ENCODE results near the gene ALKBH5. TPM values are rescaled to one million over a fixed set of nuclear protein-coding genes. Genes with fewer than 3 reads are reported as not detected.

The ALKBH5 gene
- total and polyA plus RNA-seq, 2 of the 8 experiments (the other 6 are each of a cell fraction or from before 2014, with no cell fraction given) = 63.7 to 86.4 TPM

DNA sequence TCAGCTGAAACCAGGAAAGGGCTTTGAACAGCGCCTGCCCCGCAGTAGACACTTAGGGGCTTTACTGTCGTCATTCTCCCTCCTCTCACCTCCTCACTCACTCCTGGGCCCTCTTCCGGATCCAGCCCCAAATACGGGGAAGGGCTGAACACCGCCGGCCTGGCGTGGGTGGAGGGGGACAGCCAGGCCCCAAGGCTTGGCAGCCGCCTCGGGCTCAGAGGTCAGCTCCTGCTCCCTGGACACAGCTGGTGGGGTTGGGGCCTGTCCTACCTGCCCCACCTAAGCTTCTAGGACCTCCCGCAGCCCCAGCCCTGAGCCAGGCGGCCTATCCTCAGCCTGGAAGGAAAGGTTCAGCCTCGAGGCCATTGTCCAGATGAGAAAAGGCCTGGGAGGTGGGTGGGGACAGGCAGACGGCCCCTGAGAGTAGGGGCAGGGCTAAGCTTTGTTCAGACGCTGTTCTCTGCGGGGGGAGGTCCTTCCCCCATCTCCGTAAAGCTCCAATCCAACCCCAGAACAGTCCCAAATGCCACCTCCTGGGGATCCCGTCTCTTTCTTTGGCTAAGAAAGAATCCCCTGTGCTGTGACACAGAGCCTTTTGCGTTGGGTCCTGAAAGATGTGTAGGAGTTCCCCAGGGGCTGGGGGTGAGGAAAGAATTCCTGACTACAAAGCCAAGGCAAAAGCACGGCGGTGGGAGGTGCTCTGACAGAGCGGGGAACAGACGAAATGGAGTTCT, 40.9 kb downstream of the ALKBH5 start:
- Histone ChIP-seq H3K4ac (replicated peaks; ENCODE audit: insufficient read length, low read depth, low read length) (peak overlapping the region; percentile 98), H3K23ac (ENCODE audit: insufficient read length) (no peak overlapping the region), H2AFZ (ENCODE audit: low read length) (peak overlapping the region; percentile 73), H4K91ac (replicated peaks; ENCODE audit: insufficient read length, low read length) (peak overlapping the region; percentile 99), H3K14ac (ENCODE audit: insufficient read length) (peak overlapping the region; percentile 53), H3K4me3 (ENCODE audit: extremely low read depth in 1 of 4, insufficient read depth in 2 of 4, low read depth in 3 of 4, low read length in 4 of 4) (peak overlapping the region; percentile 65 to 82 (median 73)), H2BK120ac (replicated peaks; ENCODE audit: low read depth, low read length) (peak overlapping the region; percentile 97), H3K79me1 (ENCODE audit: low read depth, low read length) (peaks cover 33% of the 10 kb centered on the region), H2BK15ac (ENCODE audit: low read length) (peak overlapping the region; percentile 100; the same call in 1 of the 2 replicates), H3K4me2 (ENCODE audit: insufficient read depth in 1 of 2, low read depth in 2 of 2, low read length in 2 of 2) (peak overlapping the region; percentile 73 to 100), H3K36me3 (ENCODE audit: control insufficient read depth in 2 of 4, insufficient read depth in 4 of 4, low read length in 3 of 4) (no peaks in the 10 kb centered on the region), H4K8ac (ENCODE audit: extremely low read depth, insufficient read depth, low read length) (peak overlapping the region; percentile 96), H2BK12ac (ENCODE audit: low read depth, low read length) (peak overlapping the region; percentile 77), H2BK5ac (ENCODE audit: low read depth, low read length) (peak overlapping the region; percentile 96), H3K9me3 (ENCODE audit: insufficient read depth in 2 of 2, low read depth in 1 of 2, low read length in 1 of 2) (no peaks in the 10 kb centered on the region), H3K56ac (replicated peaks; ENCODE audit: insufficient read length, low read depth, low read length) (peak overlapping the region; percentile 96), H3K18ac (ENCODE audit: extremely low read depth, low read length) (peak overlapping the region; percentile 80), H3K4me1 (replicated peaks in 1 of 4; ENCODE audit: control insufficient read depth in 3 of 4, insufficient read depth in 4 of 4, low read length in 3 of 4) (peaks cover 0 to 18% (median 10%) of the 10 kb centered on the region in 4 experiments; a peak in 6 of 7 replicates), H3K27me3 (replicated peaks in 1 of 4; ENCODE audit: control insufficient read depth in 3 of 4, extremely low read depth in 1 of 4, insufficient read depth in 3 of 4, low read length in 3 of 4) (no peaks in the 10 kb centered on the region), H3K27ac (ENCODE audit: low read depth, low read length) (peak overlapping the region; percentile 97), H3K23me2 (ENCODE audit: low read depth, low read length) (peaks cover 13% of the 10 kb centered on the region), H2BK20ac (ENCODE audit: low read length) (peak overlapping the region; percentile 86; the same call in 1 of the 2 replicates), H3K79me2 (ENCODE audit: control insufficient read depth in 1 of 2, insufficient read depth in 2 of 2, low read length in 2 of 2) (peaks cover 8 to 38% of the 10 kb centered on the region in 2 experiments), H2AK5ac (ENCODE audit: low read depth, low read length) (0 out of 2 replicates have a peak overlapping the region, but pooled peaks have one; percentile 29), H4K5ac (ENCODE audit: insufficient read length, low read depth, low read length) (peak overlapping the region; percentile 99), H4K20me1 (replicated peaks in 1 of 2; ENCODE audit: control insufficient read depth in 1 of 2, insufficient read depth in 2 of 2, low read length in 2 of 2) (peaks cover 11 to 16% of the 10 kb centered on the region in 2 experiments), H3K9ac (replicated peaks in 1 of 4; ENCODE audit: extremely low read depth in 1 of 4, low read depth in 3 of 4, low read length in 3 of 4) (peak overlapping the region in 3 of 4 experiments; percentile 85 to 91 (median 89); a peak in 6 of 7 replicates)
- peak; percentile 85 to 88 for DNase-seq (ENCODE audit: low read depth in 1 of 2, low spot score in 2 of 2)
- CTCF ChIA-PET (ENCODE audit: partially characterized antibody) = interaction anchor here (0.6 to 1.7 kb wide), 12 partner anchors 9 to 96 kb away, joined by 3 to 8 read pairs (median 4); partner anchors contain the start of gene FLII
- WGBS, 2 experiments (ENCODE audit: extremely low coverage in 1 of 2, insufficient coverage in 1 of 2, insufficient read length in 1 of 2, insufficient replicate concordance in 2 of 2, low coverage in 1 of 2, low lambda C conversion rate in 2 of 2, missing lambda C conversion rate in 1 of 2) = 8% methylated on average over 22 of the region's 23 CpGs; no CpG with 5 or more reads in 1 of the 2 experiments
- FAIRE-seq = peak; percentile 78
- POLR2A ChIA-PET (ENCODE audit: partially characterized antibody) = interaction anchor here (0.7 to 2.8 kb wide), 26 partner anchors 9 to 96 kb away, joined by 3 to 22 read pairs (median 4); partner anchors contain the start of genes ALKBH5 and MIEF2
- TF ChIP-seq PHF8 (conservative IDR thresholded peaks at IDR 0.05; ENCODE audit: low read depth, low read length) (peak; percentile 55), POLR2A (IDR thresholded peaks at IDR 0.05; ENCODE audit: control extremely low read depth in 1 of 2, low read depth in 2 of 2, low read length in 2 of 2) (peak in 1 of 2 experiments; percentile 73; a peak in 2 of 3 replicates), SIN3A (conservative IDR thresholded peaks at IDR 0.05 in 1 of 2, IDR thresholded peaks at IDR 0.05 in 1 of 2; ENCODE audit: low read depth in 1 of 2, low read length in 2 of 2) (peak; percentile 44 to 86; a peak in 2 of 4 replicates), RXRA (IDR thresholded peaks at IDR 0.05; ENCODE audit: insufficient read depth, low read depth, low read length) (no peak), TAF1 (IDR thresholded peaks at IDR 0.05; ENCODE audit: low read depth, low read length) (peak; percentile 75), CEBPB (IDR thresholded peaks at IDR 0.05; ENCODE audit: low read depth, low read length) (no peak), SAP30 (IDR thresholded peaks at IDR 0.05; ENCODE audit: insufficient read depth, insufficient replicate concordance, low read length) (peak; percentile 2), SP4 (IDR thresholded peaks at IDR 0.05; ENCODE audit: low read length) (no peak), SP2 (IDR thresholded peaks at IDR 0.05; ENCODE audit: low read length) (no peak), ASH2L (IDR thresholded peaks at IDR 0.05; ENCODE audit: low read length) (peak; percentile 38)
- TF ChIP-seq, protein P1, sequence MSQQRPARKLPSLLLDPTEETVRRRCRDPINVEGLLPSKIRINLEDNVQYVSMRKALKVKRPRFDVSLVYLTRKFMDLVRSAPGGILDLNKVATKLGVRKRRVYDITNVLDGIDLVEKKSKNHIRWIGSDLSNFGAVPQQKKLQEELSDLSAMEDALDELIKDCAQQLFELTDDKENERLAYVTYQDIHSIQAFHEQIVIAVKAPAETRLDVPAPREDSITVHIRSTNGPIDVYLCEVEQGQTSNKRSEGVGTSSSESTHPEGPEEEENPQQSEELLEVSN (IDR thresholded peaks at IDR 0.05) = peak; percentile 33; the same call in 1 of the 2 replicates
